Activated CD4-positive, alpha-beta T cell treated with anti-CD3 and anti-CD28 coated beads for 48 hours (primary cell): ENCODE measurements around the gene ICE2.
A peak's percentile ranks its signal among the peaks of the same experiment; 100 is the strongest.
"Not testable (repeated sequence)": the region's sequence is repeated elsewhere in the genome, so short reads cannot be mapped to it uniquely, and the experiment has no call there.

ENCODE experiments used
- DNase-seq: peaks from one replicate; pipeline ENCODE4 v3.0.0-alpha.2; 2020

Gene ICE2

DNA sequence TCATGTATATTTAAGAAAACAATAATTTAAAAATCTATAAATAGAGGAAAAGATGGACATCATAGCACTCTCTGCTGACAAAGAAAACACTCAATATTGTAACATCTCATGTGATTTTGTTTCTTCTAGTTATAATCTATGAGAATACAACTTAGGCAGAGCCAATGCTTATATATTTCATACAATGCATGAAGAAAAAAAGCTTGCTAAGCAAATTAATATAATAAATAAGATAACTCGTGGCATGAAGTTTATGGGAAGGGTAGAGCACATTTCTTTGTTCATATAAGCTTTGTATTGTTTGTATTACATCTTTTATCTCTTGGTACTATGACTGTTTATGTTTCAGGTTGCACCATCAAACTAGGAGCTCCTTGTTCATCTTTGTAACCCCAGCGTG, 73.5 kb downstream of the ICE2 start:
- no peak for DNase-seq

- DNase-seq, result not testable (repeated sequence)
Observed at GRCh38 chr15:60404351-60404750, 74.6 kb downstream of the ICE2 start.

DNA sequence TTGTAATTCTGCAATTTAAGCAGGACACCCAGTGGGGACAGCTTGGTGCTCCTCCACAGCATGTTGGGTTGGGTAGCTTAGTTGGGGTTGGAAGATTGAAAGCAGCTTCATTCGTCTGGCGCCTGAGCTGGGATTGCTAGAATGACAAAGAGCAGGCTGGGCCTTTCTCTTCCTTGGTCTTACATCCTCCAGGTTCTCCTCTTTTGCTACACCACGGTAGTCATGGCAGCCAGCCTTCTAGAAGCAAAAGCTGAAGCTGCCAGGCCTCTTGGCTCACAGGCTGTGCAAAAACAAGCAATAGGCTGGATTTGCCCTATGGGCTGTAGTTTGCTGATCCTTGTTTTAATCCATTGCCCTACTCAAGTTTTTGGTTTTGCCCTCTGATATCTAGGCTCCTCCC, 78.0 kb downstream of the ICE2 start:
- DNase-seq, result no peak

GRCh38 chr15:60399931-60400330, 79.0 kb downstream of the ICE2 start:
- DNase-seq, result no peak

GRCh38 chr15:60399246-60399915, 79.6 kb downstream of the ICE2 start:
- no peak for DNase-seq

DNA sequence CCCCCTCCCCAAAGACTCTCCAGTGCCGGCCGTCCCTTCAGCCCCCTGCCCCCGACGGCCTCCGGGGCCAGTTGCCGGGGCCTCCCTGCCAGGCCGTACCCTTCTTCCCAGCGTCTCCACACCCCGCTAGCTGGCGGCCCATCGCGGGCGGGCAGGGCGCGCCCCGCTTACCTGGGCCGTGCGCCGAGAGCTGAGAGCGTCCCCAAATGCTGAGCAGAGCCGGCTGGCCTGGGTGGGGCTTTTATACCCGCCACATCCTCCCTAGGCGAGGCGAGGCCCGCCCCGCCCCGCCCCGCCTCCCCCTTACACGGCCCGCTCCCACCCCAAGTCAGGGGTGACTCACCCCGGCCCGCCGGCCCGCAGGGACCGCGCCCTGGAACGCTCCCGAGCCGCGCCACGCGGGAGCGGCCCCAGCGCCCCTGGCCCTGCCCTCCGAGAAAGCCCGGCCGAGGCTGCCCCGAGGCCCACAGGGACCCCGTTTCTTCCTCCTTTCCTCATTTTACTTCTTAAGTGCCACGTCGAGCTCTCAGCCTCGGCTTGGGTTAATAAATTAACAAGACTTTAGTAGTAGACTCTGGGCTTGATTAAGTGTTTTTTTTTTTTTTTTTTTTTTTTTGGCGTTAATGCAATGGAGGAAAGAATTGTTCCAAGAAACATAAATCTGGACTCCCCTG, 81.0 kb downstream of the ICE2 start, which contains the start of gene ANXA2:
Gene ANXA2, minus strand, starts transcription at position 215 of the 674 bp plus-strand sequence. CDS start 11,911 bp downstream, outside the sequence.
- peak; percentile 85 for DNase-seq

GRCh38 chr15:60396958-60397771, 81.8 kb downstream of the ICE2 start:
- peak; percentile 68 for DNase-seq

DNA sequence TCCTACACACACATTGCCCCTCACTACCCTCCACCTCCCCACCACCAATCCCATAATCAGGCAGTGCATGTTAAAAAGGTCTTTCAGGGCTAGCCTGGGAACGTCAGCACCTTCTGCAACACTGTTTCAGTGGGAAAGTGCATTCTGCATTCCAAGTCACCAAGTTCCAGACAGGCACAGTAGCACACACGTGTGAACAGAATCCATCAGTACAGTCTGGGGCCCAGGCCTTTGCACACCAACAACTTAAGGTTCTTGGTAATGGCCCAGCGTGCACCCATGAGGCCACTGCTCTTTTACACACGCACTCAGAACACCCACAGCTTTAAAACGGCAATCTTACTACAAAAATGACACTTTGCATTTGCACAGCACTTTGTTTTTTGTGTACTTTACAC, 82.4 kb downstream of the ICE2 start:
- DNase-seq, result no peak

- no peak for DNase-seq
Observed at GRCh38 chr15:60396100-60396499, 82.8 kb downstream of the ICE2 start.

DNA sequence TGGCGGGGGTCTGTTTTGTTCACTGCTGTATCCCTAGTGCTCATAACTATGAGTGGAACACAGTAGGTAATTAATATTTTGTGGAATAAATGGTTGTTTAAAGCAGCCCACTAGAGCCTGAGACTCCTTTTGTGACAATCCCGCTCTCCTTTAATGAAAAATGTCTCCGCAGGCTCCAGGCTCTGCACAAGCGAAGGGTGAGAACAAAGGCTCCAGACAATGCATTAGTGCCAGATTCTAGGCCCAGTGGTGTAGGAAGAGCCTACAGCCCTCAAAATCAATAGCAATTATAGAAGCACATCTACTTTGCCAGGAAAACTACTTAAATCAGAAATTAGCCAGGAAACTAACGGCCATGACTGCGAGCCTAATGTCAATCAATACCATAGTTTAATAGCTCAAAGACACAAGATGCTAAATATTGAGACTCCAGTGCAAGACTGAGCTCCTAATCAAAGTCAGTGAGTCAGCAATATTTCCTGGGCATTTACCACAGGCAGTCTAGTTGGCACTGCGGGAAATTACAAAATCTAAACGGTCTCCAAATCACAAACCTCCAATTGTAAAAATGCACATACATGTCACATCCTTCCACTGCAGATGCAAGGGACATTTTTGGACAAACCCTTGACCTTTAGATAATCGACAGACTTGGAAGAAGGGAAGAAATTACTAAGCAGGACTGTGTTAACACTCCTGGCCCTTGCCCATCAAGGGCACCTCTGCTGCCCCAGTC, 83.5 kb downstream of the ICE2 start:
- DNase-seq, result no peak

GRCh38 chr15:60394689-60395097, 84.2 kb downstream of the ICE2 start:
- no peak for DNase-seq

DNA sequence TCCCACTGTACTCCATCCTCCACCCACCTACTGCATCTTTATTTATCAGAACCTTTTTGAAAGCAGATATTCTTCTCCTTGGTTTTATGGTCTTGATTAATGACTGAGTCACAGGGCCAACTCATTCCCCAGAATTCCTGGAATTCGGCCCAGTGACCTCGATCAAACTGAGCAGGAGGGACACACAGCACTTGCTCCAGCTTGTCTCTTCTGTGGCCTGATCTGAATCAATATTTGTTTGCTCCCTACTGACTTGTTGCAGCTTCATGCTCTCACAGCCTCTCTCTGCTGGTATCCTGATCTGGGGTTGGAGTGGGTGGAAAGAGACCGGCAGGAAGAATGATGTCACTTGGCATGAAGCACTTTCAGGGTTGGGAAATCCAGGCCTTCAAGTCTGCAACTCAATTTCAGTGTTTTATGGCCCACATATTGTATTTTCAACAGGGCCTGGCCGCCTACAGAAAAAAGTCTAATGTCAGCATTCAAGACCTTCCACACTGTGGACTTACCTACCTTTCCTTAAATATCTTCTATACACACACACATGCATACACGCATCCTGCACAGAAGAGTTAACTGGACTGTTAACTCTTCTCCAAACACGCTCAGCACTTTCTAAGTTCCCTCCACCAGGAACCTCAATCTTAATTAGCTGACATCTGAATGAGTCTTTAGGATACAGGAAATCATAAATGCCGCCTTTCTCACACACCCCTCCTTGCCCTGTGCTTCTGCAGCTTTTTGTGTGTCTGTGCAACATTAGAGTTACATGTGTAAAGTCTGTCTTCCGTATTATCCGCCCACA, 85.8 kb downstream of the ICE2 start:
- DNase-seq, result peak; percentile 26

DNA sequence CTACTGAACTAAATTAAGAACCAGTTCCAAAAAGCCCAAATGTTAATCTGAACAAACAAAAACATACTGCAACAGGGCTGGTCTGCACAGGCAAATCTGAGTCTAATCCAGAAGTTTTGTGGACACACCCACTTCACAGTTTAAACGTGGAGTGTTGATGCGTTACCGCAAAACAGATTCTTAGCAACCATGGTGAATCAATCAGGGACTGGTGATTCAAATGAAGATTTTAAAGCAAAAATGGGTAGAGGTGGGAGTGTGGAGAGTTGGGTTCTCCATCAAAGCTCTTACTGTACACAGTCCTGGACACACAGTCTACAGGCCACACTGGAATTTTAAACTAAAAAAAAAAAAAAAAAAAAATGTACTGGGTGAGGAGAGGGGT, 86.3 kb downstream of the ICE2 start:
- DNase-seq, result peak; percentile 59

GRCh38 chr15:60391722-60392315, 87.1 kb downstream of the ICE2 start:
- DNase-seq, result no peak

- DNase-seq, result no peak
Observed at GRCh38 chr15:60390871-60391501, 88.0 kb downstream of the ICE2 start.

DNA sequence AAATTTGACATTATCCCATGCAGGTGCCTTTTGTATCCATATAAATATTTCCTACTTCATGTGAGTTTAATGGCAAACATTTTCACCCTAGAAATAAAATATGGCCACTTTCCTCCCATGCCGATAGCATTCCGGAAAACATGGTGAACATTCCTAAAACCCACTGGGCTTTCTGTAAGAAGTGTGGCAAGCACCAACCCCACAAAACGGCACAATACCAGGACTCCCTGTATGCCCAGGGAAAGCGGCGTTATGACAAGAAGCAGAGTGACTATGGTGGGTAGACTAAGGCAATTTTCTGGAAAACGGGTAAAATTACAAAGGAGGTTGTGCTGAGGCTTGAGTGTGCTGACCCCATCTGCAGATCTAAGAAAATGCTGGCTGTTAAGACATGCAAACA, 88.7 kb downstream of the ICE2 start:
- DNase-seq, result no peak

- peak; percentile 50 for DNase-seq
Observed at GRCh38 chr15:60389261-60390077, 89.5 kb downstream of the ICE2 start.

DNA sequence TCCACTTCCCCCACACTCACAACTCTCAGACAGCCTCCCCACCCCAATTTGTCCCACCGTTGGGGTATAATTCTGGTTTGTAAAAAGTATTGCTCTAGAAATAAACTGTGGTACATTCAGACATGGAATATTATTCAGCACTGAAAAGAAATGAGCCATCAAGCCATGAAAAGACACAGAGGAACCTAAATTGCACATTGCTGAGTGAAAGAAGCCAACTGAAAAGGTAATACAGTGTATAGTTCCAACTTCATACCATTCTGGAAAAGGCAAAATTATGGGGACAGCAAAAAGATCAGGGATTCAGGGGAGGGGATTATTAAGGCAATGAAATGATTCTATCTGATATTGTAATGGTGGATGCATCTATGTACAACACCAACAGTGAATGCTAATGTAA, 91.6 kb downstream of the ICE2 start:
- no peak for DNase-seq

DNA sequence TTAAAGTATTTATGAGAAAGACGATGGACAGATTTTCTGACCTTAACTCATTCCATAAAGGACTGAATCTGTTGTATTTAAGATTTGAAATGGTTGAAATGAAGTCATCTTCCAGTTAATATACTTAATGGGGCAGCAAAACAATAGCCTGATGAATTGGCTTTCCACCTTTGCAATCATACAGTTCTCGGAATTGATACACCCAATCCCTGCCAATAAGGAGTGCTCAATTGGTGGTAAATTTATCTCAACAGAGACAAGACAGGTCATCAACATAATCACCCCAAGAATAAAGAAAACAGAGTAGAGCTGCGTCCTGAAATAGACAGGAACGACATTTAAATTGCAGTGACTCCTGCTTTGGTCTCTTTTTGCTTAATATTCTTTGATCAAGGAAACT, 92.3 kb downstream of the ICE2 start:
- DNase-seq, result no peak
